B cell (primary cell): ENCODE results near the gene DSCAML1. TPM values are rescaled to one million over a fixed set of nuclear protein-coding genes. Genes with fewer than 3 reads are reported as not detected.

Experiments
- ATAC-seq: fragments of 200-7000 bp; cut with Tn5 transposase; one replicate; pipeline ENCODE4 v1.10.0; 2021; ENCODE audit warnings: low read depth, mild to moderate bottlenecking, moderate number of reproducible peaks, moderate library complexity
- CTCF ChIA-PET: fragments of 350-600 bp; sonication (Branson Sonifier 250); formaldehyde crosslinking; loops from one replicate; lab custom pipeline; 2021; ENCODE audit warnings: antibody characterized with exemption, inconsistent platforms; lab: Charles Lee
- POLR2A ChIA-PET: fragments of 350-600 bp; sonication (Branson Sonifier 250); formaldehyde crosslinking; loops from one replicate; lab custom pipeline; 2021; ENCODE audit warnings: antibody characterized with exemption; lab: Charles Lee
- DNase-seq: peaks from one replicate; pipeline ENCODE4 v3.0.0; 2013
- H2AFZ ChIP-seq: 2 replicates; pipeline ENCODE4 v1.6.1; 2012; ENCODE audit warnings: mild to moderate bottlenecking, low read depth, low read length; ENCODE audit not compliant: insufficient read depth, poor library complexity, severe bottlenecking
- H3K27ac ChIP-seq, 2 donors: 1 replicate in 1 of 2; 2 replicates in 1 of 2; pipeline ENCODE4 v1.5.1; 2012 to 2013; ENCODE audit warnings: low read length in 2 of 2, mild to moderate bottlenecking in 2 of 2, moderate library complexity in 1 of 2
- H3K27me3 ChIP-seq, 4 experiments: fragments of 200-600 bp in 1 of 4; sonication (generic) in 1 of 4; replicated peaks in 1 of 4; 1 replicate in 2 of 4; 2 replicates in 2 of 4; pipeline versions ENCODE4 v1.6.1 to v1.7.0; 2013 to 2016; ENCODE audit warnings: low read length in 3 of 4, mild to moderate bottlenecking in 2 of 4, mixed read lengths in 1 of 4, moderate library complexity in 1 of 4; ENCODE audit not compliant: insufficient read depth in 4 of 4, control insufficient read depth in 3 of 4; ENCODE audit errors: control extremely low read depth in 1 of 4
- H3K36me3 ChIP-seq, 2 experiments: replicated peaks in 1 of 2; 1 replicate in 1 of 2; 2 replicates in 1 of 2; pipeline versions ENCODE4 v1.6.1 to v1.7.1; 2013; ENCODE audit warnings: low read length in 1 of 2; ENCODE audit not compliant: insufficient read depth in 2 of 2, control insufficient read depth in 1 of 2; ENCODE audit errors: control extremely low read depth in 1 of 2, extremely low read depth in 1 of 2
- H3K4me1 ChIP-seq, 2 donors: fragments of 200-600 bp in 1 of 2; sonication (generic) in 1 of 2; 1 replicate in 1 of 2; 2 replicates in 1 of 2; pipeline versions ENCODE4 v1.5.1 to v1.6.1; 2013 to 2017; ENCODE audit warnings: low read length in 2 of 2; ENCODE audit not compliant: control insufficient read depth in 2 of 2, insufficient read depth in 2 of 2
- H3K4me2 ChIP-seq: replicated peaks from 2 replicates; pipeline ENCODE3; 2012; ENCODE audit warnings: mild to moderate bottlenecking, low read depth, low read length; ENCODE audit not compliant: poor library complexity, severe bottlenecking
- H3K4me3 ChIP-seq, 5 experiments: fragments of 200-600 bp in 1 of 5; sonication (generic) in 1 of 5; 1 replicate in 3 of 5; 2 replicates in 2 of 5; pipeline versions ENCODE4 v1.5.1 to v1.7.0; 2011 to 2016; ENCODE audit warnings: low read length in 4 of 5, mild to moderate bottlenecking in 4 of 5, low read depth in 2 of 5, control low read depth in 1 of 5, moderate library complexity in 1 of 5; ENCODE audit not compliant: insufficient read depth in 1 of 5; ENCODE audit errors: control extremely low read depth in 1 of 5, extremely low read depth in 1 of 5
- H3K79me2 ChIP-seq: fragments of 200-600 bp; sonication (generic); one replicate; pipeline ENCODE4 v1.6.0; 2016; ENCODE audit warnings: low read length; ENCODE audit not compliant: control insufficient read depth, insufficient read depth
- H3K9ac ChIP-seq: fragments of 200-600 bp; sonication (generic); 2 replicates; pipeline ENCODE4 v1.6.1; 2017; ENCODE audit warnings: mild to moderate bottlenecking, low read length, moderate library complexity
- H3K9me3 ChIP-seq, 3 donors: one replicate each; pipeline versions ENCODE4 v1.6.1 to v1.7.1; 2013; ENCODE audit warnings: low read length in 2 of 3; ENCODE audit not compliant: control insufficient read depth in 2 of 3, insufficient read depth in 1 of 3; ENCODE audit errors: control extremely low read depth in 1 of 3
- H4K20me1 ChIP-seq: 2 replicates; pipeline ENCODE4 v1.6.0; 2012; ENCODE audit warnings: mild to moderate bottlenecking, low read length; ENCODE audit not compliant: insufficient read depth, control insufficient read depth, poor library complexity, severe bottlenecking
- H3K27ac Mint-ChIP-seq: one replicate; pipeline ENCODE4 v1.8.0; 2021; ENCODE audit warnings: mixed read lengths
- H3K27me3 Mint-ChIP-seq: one replicate; pipeline ENCODE4 v1.8.0; 2021; ENCODE audit warnings: mixed read lengths
- H3K4me1 Mint-ChIP-seq: one replicate; pipeline ENCODE4 v1.8.0; 2021; ENCODE audit warnings: mixed read lengths
- H3K4me3 Mint-ChIP-seq: one replicate; pipeline ENCODE4 v1.8.0; 2021; ENCODE audit warnings: mixed read lengths
- H3K9me3 Mint-ChIP-seq: one replicate; pipeline ENCODE4 v1.8.0; 2022; ENCODE audit warnings: mixed read lengths; ENCODE audit not compliant: insufficient read depth
- CTCF ChIP-seq: fragments of 200-600 bp; IDR thresholded peaks from one replicate; pipeline ENCODE4 v1.8.0; 2022; ENCODE audit warnings: antibody characterized with exemption, mild to moderate bottlenecking
- EZH2 ChIP-seq: IDR thresholded peaks from 2 replicates; pipeline ENCODE4 v1.6.1; 2012; ENCODE audit warnings: borderline replicate concordance, low read depth, mild to moderate bottlenecking, moderate library complexity, low read length; ENCODE audit not compliant: insufficient read depth, poor library complexity, severe bottlenecking
- WGBS: methylation state at CpG from one replicate; pipeline ENCODE4 v1.1.5; 2013; ENCODE audit warnings: missing lambda C conversion rate; ENCODE audit not compliant: insufficient coverage; 5-methylcytosine and 5-hydroxymethylcytosine counted together
- intact Hi-C: fragments of 100-400 bp; cut with micrococcal nuclease; formaldehyde crosslinking; loops from one replicate; pipeline ENCODE4 v1.10.0; 2022
- polyA plus RNA-seq: library from polyadenylated mRNA; depleted of rRNA; stranded (reverse); fragments of >200 nt; gene quantifications from 2 replicates; pipeline ENCODE4 v1.2.3, GENCODE V29; 2012
- total RNA-seq, 2 donors: library from RNA; stranded (reverse); fragments of 120-200 nt in 1 of 2; gene quantifications; 1 replicate in 1 of 2; 2 replicates in 1 of 2; pipeline versions ENCODE4 v1.2.3 to v1.2.4, GENCODE V29; 2013 to 2022

Gene DSCAML1
- total and polyA plus RNA-seq, 2 donors (not counting 1 experiment from before 2014, with no cell fraction given) = 1.2 to 6.2 TPM

- Histone ChIP-seq H3K9me3 (no peaks in the 10 kb centered on the region), H3K27ac (no peak overlapping the region), H3K36me3 (no peaks in the 10 kb centered on the region), H2AFZ (no peak overlapping the region), H3K9ac (no peak overlapping the region), H3K4me3 (no peak overlapping the region), H3K4me1 (no peaks in the 10 kb centered on the region), H3K27me3 (peaks cover 0 to 11% (median 2%) of the 10 kb centered on the region in 4 experiments), H3K4me2 (no peak overlapping the region), H4K20me1 (no peaks in the 10 kb centered on the region), H3K79me2 (no peaks in the 10 kb centered on the region)
- ATAC-seq (no peak), DNase-seq (no peak)
- intact Hi-C loops = no loop called here
- Mint-ChIP-seq H3K27ac (no peak overlapping the region), H3K4me1 (no peaks in the 10 kb centered on the region), H3K4me3 (no peak overlapping the region), H3K9me3 (no peaks in the 10 kb centered on the region), H3K27me3 (peaks cover 31% of the 10 kb centered on the region)
- WGBS = 35% methylated on average over 2 of the region's 5 CpGs
- CTCF ChIA-PET = no interaction called here
- no peak for TF ChIP-seq CTCF
- TF ChIP-seq EZH2 = no peak
- POLR2A ChIA-PET = no interaction called here
Observed at GRCh38 chr11:117663414-117663813, 133.6 kb downstream of the DSCAML1 start.

- intact Hi-C loops = no loop called here
- CTCF ChIA-PET = no interaction called here
Observed at GRCh38 chr11:117662671-117663269, 134.2 kb downstream of the DSCAML1 start.

More at GRCh38 chr11:117662671-117663269, 134.2 kb downstream of the DSCAML1 start:
- ATAC-seq = no peak
- Histone ChIP-seq H3K4me3 (no peak overlapping the region), H2AFZ (no peak overlapping the region), H3K27ac (no peak overlapping the region), H3K27me3 (peaks cover 0 to 11% (median 2%) of the 10 kb centered on the region in 4 experiments), H4K20me1 (no peaks in the 10 kb centered on the region), H3K36me3 (no peaks in the 10 kb centered on the region), H3K4me2 (no peak overlapping the region), H3K4me1 (no peaks in the 10 kb centered on the region), H3K9me3 (no peaks in the 10 kb centered on the region), H3K9ac (no peak overlapping the region), H3K79me2 (no peaks in the 10 kb centered on the region)
- Mint-ChIP-seq H3K4me1 (no peaks in the 10 kb centered on the region), H3K4me3 (no peak overlapping the region), H3K27me3 (peaks cover 27% of the 10 kb centered on the region), H3K27ac (no peak overlapping the region), H3K9me3 (no peaks in the 10 kb centered on the region)
- no peak for DNase-seq
- 94% methylated on average over 14 of the region's 14 CpGs for WGBS
- TF ChIP-seq EZH2 (no peak), CTCF (no peak)
- POLR2A ChIA-PET = no interaction called here
